ENCODE results near the gene CUBN.

DNA sequence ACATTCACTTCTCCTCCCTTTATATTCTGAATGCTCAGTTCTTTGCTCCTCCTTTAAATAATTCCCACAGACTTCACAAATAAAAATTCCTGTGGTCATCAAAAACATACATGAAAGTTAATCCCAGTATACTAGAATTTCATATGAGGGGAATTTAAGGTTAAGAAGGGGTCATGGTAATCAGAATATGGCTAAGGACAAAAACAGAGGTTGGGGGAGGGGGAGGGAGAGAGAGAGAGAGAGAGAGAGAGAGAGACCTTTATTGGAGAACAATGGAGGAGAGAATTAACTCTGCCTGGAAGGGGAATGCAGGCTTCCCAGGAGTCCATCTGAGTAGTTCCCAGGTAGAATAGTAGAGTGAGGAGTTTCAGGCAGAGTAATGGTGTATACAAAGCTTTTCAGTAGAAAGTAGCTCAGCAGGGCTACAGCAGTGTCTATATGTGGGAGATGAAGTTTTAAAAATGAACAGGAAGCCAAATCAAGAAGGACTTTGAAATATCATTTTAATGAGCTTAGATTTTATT is 5.2 kb upstream of the CUBN start:
- TF ChIP-seq, protein P1, sequence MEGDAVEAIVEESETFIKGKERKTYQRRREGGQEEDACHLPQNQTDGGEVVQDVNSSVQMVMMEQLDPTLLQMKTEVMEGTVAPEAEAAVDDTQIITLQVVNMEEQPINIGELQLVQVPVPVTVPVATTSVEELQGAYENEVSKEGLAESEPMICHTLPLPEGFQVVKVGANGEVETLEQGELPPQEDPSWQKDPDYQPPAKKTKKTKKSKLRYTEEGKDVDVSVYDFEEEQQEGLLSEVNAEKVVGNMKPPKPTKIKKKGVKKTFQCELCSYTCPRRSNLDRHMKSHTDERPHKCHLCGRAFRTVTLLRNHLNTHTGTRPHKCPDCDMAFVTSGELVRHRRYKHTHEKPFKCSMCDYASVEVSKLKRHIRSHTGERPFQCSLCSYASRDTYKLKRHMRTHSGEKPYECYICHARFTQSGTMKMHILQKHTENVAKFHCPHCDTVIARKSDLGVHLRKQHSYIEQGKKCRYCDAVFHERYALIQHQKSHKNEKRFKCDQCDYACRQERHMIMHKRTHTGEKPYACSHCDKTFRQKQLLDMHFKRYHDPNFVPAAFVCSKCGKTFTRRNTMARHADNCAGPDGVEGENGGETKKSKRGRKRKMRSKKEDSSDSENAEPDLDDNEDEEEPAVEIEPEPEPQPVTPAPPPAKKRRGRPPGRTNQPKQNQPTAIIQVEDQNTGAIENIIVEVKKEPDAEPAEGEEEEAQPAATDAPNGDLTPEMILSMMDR (IDR thresholded peaks at IDR 0.05): no peak
- TF ChIP-seq ZFX (IDR thresholded peaks at IDR 0.05; ENCODE audit: borderline replicate concordance): no peak

Measured in 22Rv1 (cell line).